Effector CD8-positive, alpha-beta T cell (primary cell): ENCODE results near the gene RBM17.
"Not testable (repeated sequence)": the region's sequence is repeated elsewhere in the genome, so short reads cannot be mapped to it uniquely, and the experiment has no call there.

Source experiments
- DNase-seq: peaks from one replicate; lab custom pipeline; 2025; lab: John Stamatoyannopoulos, UW

Gene RBM17

GRCh38 chr10:6112893-6113292 lies 24.1 kb downstream of the RBM17 start:
- no peak for DNase-seq

- DNase-seq = no peak
Observed at GRCh38 chr10:6114299-6114698, 25.5 kb downstream of the RBM17 start.

- DNase-seq = no peak
Observed at GRCh38 chr10:6114805-6115341, 26.0 kb downstream of the RBM17 start.

- no peak for DNase-seq
Observed at GRCh38 chr10:6115411-6115810, 26.6 kb downstream of the RBM17 start.

GRCh38 chr10:6115824-6116350 lies 27.1 kb downstream of the RBM17 start:
- no peak for DNase-seq

GRCh38 chr10:6116806-6117205 lies 28.0 kb downstream of the RBM17 start:
- DNase-seq = no peak

- no peak for DNase-seq
Observed at GRCh38 chr10:6117711-6118110, 28.9 kb downstream of the RBM17 start.

GRCh38 chr10:6119423-6119822 lies 30.6 kb downstream of the RBM17 start:
- DNase-seq = no peak

GRCh38 chr10:6119962-6120361 lies 31.1 kb downstream of the RBM17 start:
- DNase-seq = no peak

- no peak for DNase-seq
Observed at GRCh38 chr10:6120691-6121090, 31.9 kb downstream of the RBM17 start.

GRCh38 chr10:6121146-6121545 lies 32.3 kb downstream of the RBM17 start:
- DNase-seq = no peak

GRCh38 chr10:6123532-6123931 lies 34.7 kb downstream of the RBM17 start:
- DNase-seq = no peak

- no peak for DNase-seq
Observed at GRCh38 chr10:6124666-6125065, 35.8 kb downstream of the RBM17 start.

GRCh38 chr10:6127461-6127860 lies 38.6 kb downstream of the RBM17 start:
- DNase-seq = not testable (repeated sequence)

GRCh38 chr10:6128087-6128486 lies 39.3 kb downstream of the RBM17 start:
- DNase-seq = no peak

- no peak for DNase-seq
Observed at GRCh38 chr10:6128591-6129251, 39.9 kb downstream of the RBM17 start.

- no peak for DNase-seq
Observed at GRCh38 chr10:6130848-6131470, 42.1 kb downstream of the RBM17 start.

GRCh38 chr10:6133331-6134098 lies 44.7 kb downstream of the RBM17 start:
- DNase-seq = no peak

GRCh38 chr10:6134099-6134823 lies 45.4 kb downstream of the RBM17 start:
- no peak for DNase-seq

- no peak for DNase-seq
Observed at GRCh38 chr10:6135039-6135438, 46.2 kb downstream of the RBM17 start.

- no peak for DNase-seq
Observed at GRCh38 chr10:6135589-6136168, 46.8 kb downstream of the RBM17 start.
